ENCODE results near the gene PIEZO2.

DNA sequence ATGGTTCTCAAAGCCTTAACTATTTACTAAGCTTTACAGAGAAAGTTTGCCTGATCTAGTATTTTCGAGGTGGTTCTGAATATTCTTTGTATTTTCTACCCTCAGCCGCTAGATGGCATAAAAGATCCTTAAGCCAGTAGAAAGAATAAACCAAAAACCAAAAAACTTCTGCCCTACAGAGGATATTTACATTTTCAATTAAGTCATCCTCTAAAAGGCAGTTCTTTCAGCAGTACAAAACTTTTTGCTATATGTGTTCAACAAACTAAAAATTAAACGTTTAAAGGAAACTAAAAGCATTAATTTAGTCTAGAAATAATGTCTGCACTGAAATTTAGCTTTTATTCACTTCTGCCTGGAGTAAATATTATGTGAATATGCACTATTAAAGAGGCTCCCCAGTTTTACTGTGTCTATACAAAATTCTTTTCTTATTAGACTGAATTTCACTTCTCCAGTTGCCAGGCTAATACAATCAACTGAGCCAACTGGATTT is 297.5 kb downstream of the PIEZO2 start:
- TF ChIP-seq EZH2 (IDR thresholded peaks at IDR 0.05) (no peak), POLR2AphosphoS5 (IDR thresholded peaks at IDR 0.05; ENCODE audit: borderline replicate concordance, low read depth, low read length) (no peak), FOXP2 (optimal IDR thresholded peaks at IDR 0.05; ENCODE audit: control extremely low read depth, extremely low read length, insufficient read depth) (no peak)

Data from SK-N-MC (cell line).